ENCODE results near the gene PODNL1. TPM values are rescaled to one million over a fixed set of nuclear protein-coding genes. Genes with fewer than 3 reads are reported as not detected.

Gene PODNL1
- total and polyA plus RNA-seq, 2 of the 13 experiments (the other 11 are each of a cell fraction or from before 2014, with no cell fraction given), result 0.18 TPM; not detected in 1

DNA sequence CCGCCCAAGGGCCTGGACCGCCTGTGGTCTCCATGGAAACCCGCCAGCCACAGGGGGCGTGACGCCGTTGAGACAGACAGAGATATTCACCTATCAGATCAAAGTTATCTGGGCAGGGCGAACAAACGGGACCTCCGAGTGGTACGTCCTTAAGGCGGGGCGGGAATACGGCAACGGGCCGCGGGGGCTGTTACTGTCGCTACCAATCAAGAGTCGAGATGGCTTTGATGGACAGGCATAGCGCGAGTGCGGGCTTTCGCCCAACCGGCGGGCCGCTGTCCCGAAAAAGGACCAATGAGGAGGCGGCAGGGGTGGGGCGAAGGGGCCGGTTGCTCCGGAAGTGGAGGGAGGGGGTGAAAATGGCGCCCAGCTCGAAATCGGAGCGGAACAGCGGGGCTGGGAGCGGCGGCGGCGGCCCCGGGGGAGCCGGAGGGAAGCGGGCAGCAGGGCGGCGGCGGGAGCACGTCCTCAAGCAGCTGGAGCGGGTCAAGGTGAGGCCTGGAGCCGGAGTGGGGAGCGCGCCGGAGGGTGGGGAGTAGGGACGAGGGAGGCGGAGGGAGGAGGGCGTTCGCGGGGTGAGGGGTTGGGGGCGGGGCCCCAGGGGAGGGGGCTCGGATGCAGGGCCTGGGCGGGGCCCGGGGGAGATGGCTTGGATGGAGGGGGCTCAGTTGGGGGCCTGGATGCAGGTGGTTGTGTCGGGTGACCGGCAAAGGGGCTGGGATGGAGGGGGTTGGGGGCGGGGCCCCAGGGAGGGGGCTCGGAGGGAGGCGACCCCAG, 14.1 kb upstream of the PODNL1 start, which contains the start of gene DCAF15 (continued):
- TF ChIP-seq SALL2 (CRISPR knock-in tag; IDR thresholded peaks at IDR 0.05), result 0 out of 2 replicates have a peak, but pooled peaks have one; percentile 27
- TF ChIP-seq REPIN1 (CRISPR knock-in tag; IDR thresholded peaks at IDR 0.05; ENCODE audit: borderline replicate concordance, low read depth), result 0 out of 2 replicates have a peak, but pooled peaks have one; percentile 57
- no peak for TF ChIP-seq ZSCAN12 (CRISPR knock-in tag; IDR thresholded peaks at IDR 0.05)

DNA sequence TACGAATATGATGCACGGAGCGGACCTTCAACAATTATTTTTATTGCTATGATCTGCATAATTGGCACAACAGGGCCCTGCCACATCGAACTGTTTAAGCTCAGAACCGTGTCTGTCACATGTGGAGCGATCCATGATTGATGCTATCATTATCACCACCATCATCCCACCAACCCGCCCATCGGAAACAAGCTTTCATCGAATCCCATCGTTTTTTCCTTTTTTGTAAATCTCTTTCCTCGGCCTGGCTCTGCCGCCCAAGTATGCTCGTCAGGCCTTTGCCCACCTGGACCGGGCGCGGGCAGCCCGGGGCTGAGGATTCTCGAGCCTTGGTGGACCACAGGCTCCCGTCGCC, 13.6 kb upstream of the PODNL1 start:
- POLR2A ChIA-PET, result interaction anchor here (1.0 to 2.0 kb wide), 5 partner anchors 45 to 129 kb away, joined by 3 to 6 read pairs (median 6); partner anchors contain the start of gene MISP3
- FAIRE-seq (no peak), DNase-seq (ENCODE audit: low spot score) (no peak), ATAC-seq (no peak)
- Histone ChIP-seq H4K20me1 (ENCODE audit: insufficient read depth, low read length) (no peaks in the 10 kb centered on the region), H3K36me3 (replicated peaks in 1 of 2; ENCODE audit: control insufficient read depth in 1 of 2, insufficient read depth in 2 of 2, low read length in 2 of 2) (peaks cover 11 to 23% of the 10 kb centered on the region in 2 experiments; a peak in 4 of 5 replicates), H3K9ac (ENCODE audit: insufficient read depth, low read depth, low read length) (no peak overlapping the region), H3K4me1 (ENCODE audit: insufficient read depth, low read length) (peaks cover 10% of the 10 kb centered on the region), H3K79me2 (ENCODE audit: insufficient read depth, low read length) (peaks cover 14% of the 10 kb centered on the region), H3K27ac (ENCODE audit: extremely low read length, insufficient read depth, low read length) (no peak overlapping the region), H3K27me3 (ENCODE audit: control insufficient read depth in 1 of 2, insufficient read depth in 2 of 2, low read length in 2 of 2) (no peaks in the 10 kb centered on the region; a peak in 1 of 5 replicates), H2AFZ (ENCODE audit: low read length) (no peak overlapping the region), H3K4me3 (replicated peaks in 1 of 3; ENCODE audit: insufficient read depth in 1 of 3, low read depth in 2 of 3, low read length in 3 of 3) (peak overlapping the region in 1 of 3 experiments; percentile 35; a peak in 1 of 6 replicates), H3K9me3 (ENCODE audit: low read length) (no peaks in the 10 kb centered on the region), H3K4me2 (ENCODE audit: low read depth, low read length) (peak overlapping the region; percentile 58)
- in situ Hi-C loops (cut with HindIII; ENCODE audit: extremely low pct_ligation_motif_present, low pct_unique_long_range_greater_than_20kb) (loop anchor here (5.0 kb wide), 1 partner anchor 69 kb away; no protein-coding TSS in a partner anchor), intact Hi-C loops (cut with micrococcal nuclease; ENCODE audit: unreplicated experiment) (loop anchor here (1.0 to 2.0 kb wide), 2 partner anchors 55 to 71 kb away; partner anchors contain the start of gene RFX1)
- BruUV-seq (replicated peaks), result no TSS peak
- CTCF ChIA-PET (ENCODE audit: low intra/inter-chr PET ratio, low total read pairs), result no interaction called here
- WGBS (ENCODE audit: low lambda C conversion rate), result 28% methylated on average over 18 of the region's 20 CpGs
- TF ChIP-seq, protein P1, sequence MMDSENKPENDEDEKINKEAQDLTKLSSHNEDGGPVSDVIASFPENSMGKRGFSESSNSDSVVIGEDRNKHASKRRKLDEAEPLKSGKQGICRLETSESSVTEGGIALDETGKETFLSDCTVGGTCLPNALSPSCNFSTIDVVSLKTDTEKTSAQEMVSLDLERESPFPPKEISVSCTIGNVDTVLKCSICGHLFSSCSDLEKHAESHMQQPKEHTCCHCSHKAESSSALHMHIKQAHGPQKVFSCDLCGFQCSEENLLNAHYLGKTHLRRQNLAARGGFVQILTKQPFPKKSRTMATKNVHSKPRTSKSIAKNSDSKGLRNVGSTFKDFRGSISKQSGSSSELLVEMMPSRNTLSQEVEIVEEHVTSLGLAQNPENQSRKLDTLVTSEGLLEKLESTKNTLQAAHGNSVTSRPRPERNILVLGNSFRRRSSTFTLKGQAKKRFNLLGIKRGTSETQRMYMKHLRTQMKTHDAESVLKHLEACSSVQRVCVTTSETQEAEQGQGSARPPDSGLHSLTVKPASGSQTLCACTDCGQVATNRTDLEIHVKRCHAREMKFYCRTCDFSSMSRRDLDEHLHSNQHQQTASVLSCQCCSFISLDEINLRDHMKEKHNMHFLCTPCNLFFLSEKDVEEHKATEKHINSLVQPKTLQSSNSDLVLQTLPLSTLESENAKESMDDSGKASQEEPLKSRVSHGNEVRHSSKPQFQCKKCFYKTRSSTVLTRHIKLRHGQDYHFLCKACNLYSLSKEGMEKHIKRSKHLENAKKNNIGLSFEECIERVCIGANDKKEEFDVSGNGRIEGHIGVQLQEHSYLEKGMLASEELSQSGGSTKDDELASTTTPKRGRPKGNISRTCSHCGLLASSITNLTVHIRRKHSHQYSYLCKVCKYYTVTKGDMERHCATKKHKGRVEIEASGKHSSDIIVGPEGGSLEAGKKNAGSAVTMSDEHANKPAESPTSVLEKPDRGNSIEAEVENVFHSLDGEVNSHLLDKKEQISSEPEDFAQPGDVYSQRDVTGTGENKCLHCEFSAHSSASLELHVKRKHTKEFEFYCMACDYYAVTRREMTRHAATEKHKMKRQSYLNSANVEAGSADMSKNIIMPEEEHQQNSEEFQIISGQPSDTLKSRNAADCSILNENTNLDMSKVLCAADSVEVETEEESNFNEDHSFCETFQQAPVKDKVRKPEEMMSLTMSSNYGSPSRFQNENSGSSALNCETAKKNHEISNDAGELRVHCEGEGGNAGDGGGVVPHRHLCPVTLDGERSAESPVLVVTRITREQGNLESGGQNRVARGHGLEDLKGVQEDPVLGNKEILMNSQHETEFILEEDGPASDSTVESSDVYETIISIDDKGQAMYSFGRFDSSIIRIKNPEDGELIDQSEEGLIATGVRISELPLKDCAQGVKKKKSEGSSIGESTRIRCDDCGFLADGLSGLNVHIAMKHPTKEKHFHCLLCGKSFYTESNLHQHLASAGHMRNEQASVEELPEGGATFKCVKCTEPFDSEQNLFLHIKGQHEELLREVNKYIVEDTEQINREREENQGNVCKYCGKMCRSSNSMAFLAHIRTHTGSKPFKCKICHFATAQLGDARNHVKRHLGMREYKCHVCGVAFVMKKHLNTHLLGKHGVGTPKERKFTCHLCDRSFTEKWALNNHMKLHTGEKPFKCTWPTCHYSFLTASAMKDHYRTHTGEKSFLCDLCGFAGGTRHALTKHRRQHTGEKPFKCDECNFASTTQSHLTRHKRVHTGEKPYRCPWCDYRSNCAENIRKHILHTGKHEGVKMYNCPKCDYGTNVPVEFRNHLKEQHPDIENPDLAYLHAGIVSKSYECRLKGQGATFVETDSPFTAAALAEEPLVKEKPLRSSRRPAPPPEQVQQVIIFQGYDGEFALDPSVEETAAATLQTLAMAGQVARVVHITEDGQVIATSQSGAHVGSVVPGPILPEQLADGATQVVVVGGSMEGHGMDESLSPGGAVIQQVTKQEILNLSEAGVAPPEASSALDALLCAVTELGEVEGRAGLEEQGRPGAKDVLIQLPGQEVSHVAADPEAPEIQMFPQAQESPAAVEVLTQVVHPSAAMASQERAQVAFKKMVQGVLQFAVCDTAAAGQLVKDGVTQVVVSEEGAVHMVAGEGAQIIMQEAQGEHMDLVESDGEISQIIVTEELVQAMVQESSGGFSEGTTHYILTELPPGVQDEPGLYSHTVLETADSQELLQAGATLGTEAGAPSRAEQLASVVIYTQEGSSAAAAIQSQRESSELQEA (CRISPR knock-in tag; IDR thresholded peaks at IDR 0.05; ENCODE audit: not compliant biosample characterization), result no peak
- TF ChIP-seq, protein P2, sequence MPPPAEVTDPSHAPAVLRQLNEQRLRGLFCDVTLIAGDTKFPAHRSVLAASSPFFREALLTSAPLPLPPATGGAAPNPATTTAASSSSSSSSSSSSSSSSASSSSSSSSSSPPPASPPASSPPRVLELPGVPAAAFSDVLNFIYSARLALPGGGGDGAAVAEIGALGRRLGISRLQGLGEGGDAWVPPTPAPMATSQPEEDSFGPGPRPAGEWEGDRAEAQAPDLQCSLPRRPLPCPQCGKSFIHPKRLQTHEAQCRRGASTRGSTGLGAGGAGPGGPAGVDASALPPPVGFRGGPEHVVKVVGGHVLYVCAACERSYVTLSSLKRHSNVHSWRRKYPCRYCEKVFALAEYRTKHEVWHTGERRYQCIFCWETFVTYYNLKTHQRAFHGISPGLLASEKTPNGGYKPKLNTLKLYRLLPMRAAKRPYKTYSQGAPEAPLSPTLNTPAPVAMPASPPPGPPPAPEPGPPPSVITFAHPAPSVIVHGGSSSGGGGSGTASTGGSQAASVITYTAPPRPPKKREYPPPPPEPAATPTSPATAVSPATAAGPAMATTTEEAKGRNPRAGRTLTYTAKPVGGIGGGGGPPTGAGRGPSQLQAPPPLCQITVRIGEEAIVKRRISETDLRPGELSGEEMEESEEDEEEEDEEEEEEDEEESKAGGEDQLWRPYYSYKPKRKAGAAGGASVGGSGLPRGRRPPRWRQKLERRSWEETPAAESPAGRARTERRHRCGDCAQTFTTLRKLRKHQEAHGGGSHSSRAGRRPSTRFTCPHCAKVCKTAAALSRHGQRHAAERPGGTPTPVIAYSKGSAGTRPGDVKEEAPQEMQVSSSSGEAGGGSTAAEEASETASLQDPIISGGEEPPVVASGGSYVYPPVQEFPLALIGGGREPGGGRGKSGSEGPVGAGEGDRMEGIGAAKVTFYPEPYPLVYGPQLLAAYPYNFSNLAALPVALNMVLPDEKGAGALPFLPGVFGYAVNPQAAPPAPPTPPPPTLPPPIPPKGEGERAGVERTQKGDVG (CRISPR knock-in tag; IDR thresholded peaks at IDR 0.05; ENCODE audit: borderline replicate concordance), result no peak
- TF ChIP-seq ZNF878 (CRISPR knock-in tag; IDR thresholded peaks at IDR 0.05), result no peak
- TF ChIP-seq ZNF883 (CRISPR knock-in tag; IDR thresholded peaks at IDR 0.05; ENCODE audit: not compliant biosample characterization), result peak; percentile 5
